ENCODE results near the gene ADCYAP1.
A peak's percentile ranks its signal among the peaks of the same experiment; 100 is the strongest.

DNA sequence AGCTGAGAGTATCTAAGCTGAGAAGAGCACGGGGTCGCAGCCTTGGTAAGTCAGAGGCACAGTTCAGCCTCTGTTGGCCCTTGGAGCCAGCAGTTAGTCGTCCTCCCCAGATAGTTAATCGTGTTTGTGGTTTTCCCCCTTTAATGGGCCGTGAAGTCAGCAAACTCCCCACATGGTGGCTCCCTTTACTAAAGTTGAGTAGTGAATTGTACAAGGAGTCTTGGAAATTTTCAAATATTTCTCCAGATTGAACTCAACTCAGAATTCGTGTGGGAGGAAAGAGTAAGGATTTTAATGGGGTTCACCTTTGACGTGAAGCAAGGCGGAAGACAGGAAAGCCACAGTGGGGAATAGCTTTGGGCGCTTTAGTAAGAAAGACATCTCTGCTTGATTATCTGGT, 2.4 kb upstream of the ADCYAP1 start:
- TF ChIP-seq, protein P1, sequence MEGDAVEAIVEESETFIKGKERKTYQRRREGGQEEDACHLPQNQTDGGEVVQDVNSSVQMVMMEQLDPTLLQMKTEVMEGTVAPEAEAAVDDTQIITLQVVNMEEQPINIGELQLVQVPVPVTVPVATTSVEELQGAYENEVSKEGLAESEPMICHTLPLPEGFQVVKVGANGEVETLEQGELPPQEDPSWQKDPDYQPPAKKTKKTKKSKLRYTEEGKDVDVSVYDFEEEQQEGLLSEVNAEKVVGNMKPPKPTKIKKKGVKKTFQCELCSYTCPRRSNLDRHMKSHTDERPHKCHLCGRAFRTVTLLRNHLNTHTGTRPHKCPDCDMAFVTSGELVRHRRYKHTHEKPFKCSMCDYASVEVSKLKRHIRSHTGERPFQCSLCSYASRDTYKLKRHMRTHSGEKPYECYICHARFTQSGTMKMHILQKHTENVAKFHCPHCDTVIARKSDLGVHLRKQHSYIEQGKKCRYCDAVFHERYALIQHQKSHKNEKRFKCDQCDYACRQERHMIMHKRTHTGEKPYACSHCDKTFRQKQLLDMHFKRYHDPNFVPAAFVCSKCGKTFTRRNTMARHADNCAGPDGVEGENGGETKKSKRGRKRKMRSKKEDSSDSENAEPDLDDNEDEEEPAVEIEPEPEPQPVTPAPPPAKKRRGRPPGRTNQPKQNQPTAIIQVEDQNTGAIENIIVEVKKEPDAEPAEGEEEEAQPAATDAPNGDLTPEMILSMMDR (optimal IDR thresholded peaks at IDR 0.05 in 1 of 3, IDR thresholded peaks at IDR 0.05 in 1 of 3, conservative IDR thresholded peaks at IDR 0.05 in 1 of 3; ENCODE audit: extremely low read depth in 1 of 3, insufficient read depth in 2 of 3, low read length in 3 of 3): peak in 2 of 3 experiments; percentile 6 to 12
- TF ChIP-seq EZH2 (IDR thresholded peaks at IDR 0.05; ENCODE audit: low read length): no peak

Measured in keratinocyte (primary cell).